A673 (cell line): ENCODE data around the gene ATP8A2. TPM values are rescaled to one million over a fixed set of nuclear protein-coding genes. Genes with fewer than 3 reads are reported as not detected.
"Not testable (repeated sequence)": the region's sequence is repeated elsewhere in the genome, so short reads cannot be mapped to it uniquely, and the experiment has no call there.

ENCODE experiments used
- BruUV-seq: library from RNA; stranded (reverse); fragments of 400-500 nt; replicated peaks from 2 replicates; lab custom pipeline; 2021; lab: Mats Ljungman, UMichigan
- CTCF ChIA-PET: fragments of 300-600 bp; sonication (Branson Sonifier 250); formaldehyde crosslinking; loops from one replicate; lab custom pipeline; 2022; ENCODE audit warnings: antibody characterized with exemption; lab: Charles Lee
- POLR2A ChIA-PET: fragments of 300-600 bp; sonication (Branson Sonifier 250); formaldehyde crosslinking; loops from one replicate; lab custom pipeline; 2022; ENCODE audit warnings: antibody characterized with exemption; ENCODE audit not compliant: low non-redundant PET; lab: Charles Lee
- DNase-seq: peaks from one replicate; pipeline ENCODE4 v3.0.0-alpha.2; 2015; ENCODE audit warnings: low spot score
- H3K27ac ChIP-seq: fragments of 200-600 bp; sonication (generic); 2 replicates; pipeline ENCODE4 v1.5.1; 2016; ENCODE audit warnings: mixed run types, low read depth, mild to moderate bottlenecking, mixed read lengths, antibody characterized with exemption, low read length; ENCODE audit not compliant: poor library complexity, severe bottlenecking
- H3K27me3 ChIP-seq: fragments of 200-600 bp; sonication (generic); replicated peaks from 2 replicates; pipeline ENCODE4 v1.6.1; 2017; ENCODE audit warnings: mixed run types, low read depth, mild to moderate bottlenecking, mixed read lengths, antibody characterized with exemption, low read length; ENCODE audit not compliant: insufficient read depth, poor library complexity
- H3K36me3 ChIP-seq: fragments of 200-600 bp; sonication (generic); 2 replicates; pipeline ENCODE4 v1.6.1; 2016; ENCODE audit warnings: mixed run types, mild to moderate bottlenecking, mixed read lengths, antibody characterized with exemption, low read length; ENCODE audit not compliant: insufficient read depth, poor library complexity, severe bottlenecking
- H3K4me1 ChIP-seq: fragments of 200-600 bp; sonication (generic); 2 replicates; pipeline ENCODE4 v1.6.1; 2017; ENCODE audit warnings: mixed run types, mild to moderate bottlenecking, mixed read lengths, antibody characterized with exemption, low read length; ENCODE audit not compliant: insufficient read depth, poor library complexity, severe bottlenecking
- H3K4me3 ChIP-seq: fragments of 200-600 bp; sonication (generic); 2 replicates; pipeline ENCODE4 v1.5.1; 2016; ENCODE audit warnings: low read depth, mixed run types, mild to moderate bottlenecking, mixed read lengths, low read length; ENCODE audit not compliant: poor library complexity, severe bottlenecking
- H3K9me3 ChIP-seq: fragments of 200-600 bp; sonication (generic); 2 replicates; pipeline ENCODE4 v1.6.1; 2016; ENCODE audit warnings: mixed run types, low read depth, mild to moderate bottlenecking, mixed read lengths, antibody characterized with exemption, low read length; ENCODE audit not compliant: poor library complexity, severe bottlenecking
- EZH2 ChIP-seq: fragments of 200-600 bp; sonication (generic); IDR thresholded peaks from 2 replicates; pipeline ENCODE4 v1.6.1; 2017; ENCODE audit warnings: borderline replicate concordance, low read depth, mild to moderate bottlenecking, mixed read lengths, antibody characterized with exemption, low read length; ENCODE audit not compliant: poor library complexity, severe bottlenecking
- intact Hi-C: fragments of 100-400 bp; cut with micrococcal nuclease; formaldehyde crosslinking; loops from one replicate; pipeline ENCODE4 v1.10.0; 2022; ENCODE audit not compliant: unreplicated experiment
- total RNA-seq: library from RNA; stranded (reverse); gene quantifications from 2 replicates; pipeline ENCODE4 v1.2.3, GENCODE V29; 2021
- TF ChIP-seq, protein P1 (sequence below): fragments of 300-800, 200-600 bp; sonication (generic); conservative IDR thresholded peaks from 2 replicates; pipeline ENCODE4 v1.5.1; 2017; ENCODE audit warnings: low read depth, mild to moderate bottlenecking, antibody characterized with exemption, low read length, moderate library complexity, mixed read lengths

ATP8A2 gene
- total RNA-seq, 1 experiment from 2014 or later: 0.92 TPM

GRCh38 chr13:26067601-26068000, 695.8 kb downstream of the ATP8A2 start:
- no peak for DNase-seq
- H3K4me1 ChIP-seq: no peaks in the 10 kb centered on the region
- BruUV-seq: no TSS peak

DNA sequence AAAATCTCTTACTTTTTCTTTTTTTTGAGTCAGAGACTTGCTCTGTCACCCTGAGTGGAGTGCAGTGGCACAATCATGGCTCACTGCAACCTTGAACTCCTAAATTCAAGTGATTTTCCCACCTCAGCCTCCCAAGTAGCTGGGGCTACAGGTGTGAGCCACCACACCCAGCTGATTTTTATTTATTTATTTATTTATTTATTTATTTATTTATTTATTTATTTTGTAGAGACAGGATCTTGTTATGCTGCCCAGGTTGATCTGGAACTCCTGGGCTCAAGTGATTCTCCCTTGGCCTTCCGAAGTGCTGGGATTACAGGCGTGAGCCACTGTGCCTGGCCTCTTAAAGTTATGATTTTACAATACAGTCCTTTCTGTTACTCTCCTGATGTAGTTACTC, 696.6 kb downstream of the ATP8A2 start:
- BruUV-seq, H3K27ac ChIP-seq, H3K4me3 ChIP-seq, H3K4me1 ChIP-seq, H3K36me3 ChIP-seq, CTCF ChIA-PET, POLR2A ChIA-PET, DNase-seq, intact Hi-C loops, H3K9me3 ChIP-seq, H3K27me3 ChIP-seq: not testable (repeated sequence)

More at GRCh38 chr13:26067601-26068000, 695.8 kb downstream of the ATP8A2 start:
- POLR2A ChIA-PET: interaction anchor here (0.6 kb wide), 1 partner anchor 95 kb away, joined by 6 read pairs; no protein-coding TSS in a partner anchor
- no peaks in the 10 kb centered on the region for H3K36me3 ChIP-seq
- intact Hi-C loops: no loop called here
- CTCF ChIA-PET: no interaction called here
- no peak overlapping the region for H3K4me3 ChIP-seq
- TF ChIP-seq, protein P1, sequence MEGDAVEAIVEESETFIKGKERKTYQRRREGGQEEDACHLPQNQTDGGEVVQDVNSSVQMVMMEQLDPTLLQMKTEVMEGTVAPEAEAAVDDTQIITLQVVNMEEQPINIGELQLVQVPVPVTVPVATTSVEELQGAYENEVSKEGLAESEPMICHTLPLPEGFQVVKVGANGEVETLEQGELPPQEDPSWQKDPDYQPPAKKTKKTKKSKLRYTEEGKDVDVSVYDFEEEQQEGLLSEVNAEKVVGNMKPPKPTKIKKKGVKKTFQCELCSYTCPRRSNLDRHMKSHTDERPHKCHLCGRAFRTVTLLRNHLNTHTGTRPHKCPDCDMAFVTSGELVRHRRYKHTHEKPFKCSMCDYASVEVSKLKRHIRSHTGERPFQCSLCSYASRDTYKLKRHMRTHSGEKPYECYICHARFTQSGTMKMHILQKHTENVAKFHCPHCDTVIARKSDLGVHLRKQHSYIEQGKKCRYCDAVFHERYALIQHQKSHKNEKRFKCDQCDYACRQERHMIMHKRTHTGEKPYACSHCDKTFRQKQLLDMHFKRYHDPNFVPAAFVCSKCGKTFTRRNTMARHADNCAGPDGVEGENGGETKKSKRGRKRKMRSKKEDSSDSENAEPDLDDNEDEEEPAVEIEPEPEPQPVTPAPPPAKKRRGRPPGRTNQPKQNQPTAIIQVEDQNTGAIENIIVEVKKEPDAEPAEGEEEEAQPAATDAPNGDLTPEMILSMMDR: no peak
- no peak for TF ChIP-seq EZH2
- no peak overlapping the region for H3K27ac ChIP-seq
- H3K27me3 ChIP-seq: no peaks in the 10 kb centered on the region
- no peaks in the 10 kb centered on the region for H3K9me3 ChIP-seq

DNA sequence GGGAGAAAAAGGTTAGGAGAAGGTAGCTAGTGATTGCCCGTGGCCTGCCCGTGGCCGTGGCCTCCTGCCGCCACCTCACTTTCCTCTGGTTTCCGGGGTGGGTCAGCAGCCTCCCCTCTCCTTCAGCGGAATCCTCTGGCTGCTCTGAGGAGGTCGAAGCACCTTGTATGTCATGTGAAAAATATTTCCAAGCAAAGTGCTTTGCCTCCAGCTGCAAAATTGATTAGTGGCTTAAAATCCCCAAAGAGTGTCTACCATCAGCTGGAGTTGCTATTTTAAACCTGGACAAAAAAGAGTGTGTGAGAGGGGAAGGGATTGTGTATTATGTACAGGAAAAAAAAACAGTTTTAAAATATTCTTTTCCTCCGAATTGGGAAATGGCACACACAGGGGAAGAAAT, 697.9 kb downstream of the ATP8A2 start:
- H3K36me3 ChIP-seq, H3K4me3 ChIP-seq, POLR2A ChIA-PET, H3K4me1 ChIP-seq, H3K27ac ChIP-seq, H3K27me3 ChIP-seq, intact Hi-C loops, DNase-seq, CTCF ChIA-PET, H3K9me3 ChIP-seq, BruUV-seq: not testable (repeated sequence)

GRCh38 chr13:26071691-26072090, 699.9 kb downstream of the ATP8A2 start:
- intact Hi-C loops: loop anchor here (1.0 kb wide), 1 partner anchor 497 kb away; no protein-coding TSS in a partner anchor
- Histone ChIP-seq H3K4me3 (no peak overlapping the region), H3K27me3 (no peaks in the 10 kb centered on the region), H3K9me3 (no peaks in the 10 kb centered on the region), H3K4me1 (no peaks in the 10 kb centered on the region), H3K36me3 (no peaks in the 10 kb centered on the region), H3K27ac (no peak overlapping the region)
- TF ChIP-seq EZH2: no peak
- TF ChIP-seq, protein P1: no peak
- POLR2A ChIA-PET: no interaction called here
- BruUV-seq: no TSS peak
- no peak for DNase-seq
- CTCF ChIA-PET: no interaction called here

GRCh38 chr13:26072335-26072734, 700.6 kb downstream of the ATP8A2 start:
- intact Hi-C loops, POLR2A ChIA-PET, H3K4me1 ChIP-seq: not testable (repeated sequence)

More at GRCh38 chr13:26072335-26072734, 700.6 kb downstream of the ATP8A2 start:
- BruUV-seq, H3K27me3 ChIP-seq, H3K27ac ChIP-seq, H3K36me3 ChIP-seq, H3K4me3 ChIP-seq, H3K9me3 ChIP-seq, DNase-seq: not testable (repeated sequence)
- CTCF ChIA-PET: interaction anchor here (0.6 kb wide), 2 partner anchors 498 to 1068 kb away, joined by 3 read pairs; no protein-coding TSS in a partner anchor
